Panc1 (cell line): ENCODE measurements around the gene ZC3H12D.

Experiments
- POLR2AphosphoS5 ChIP-seq: IDR thresholded peaks from 2 replicates; pipeline ENCODE4 v1.6.1; 2012; ENCODE audit warnings: mild to moderate bottlenecking, low read depth, low read length, moderate library complexity
- SIN3A ChIP-seq: IDR thresholded peaks from 2 replicates; pipeline ENCODE4 v1.6.1; 2012; ENCODE audit warnings: low read depth, mild to moderate bottlenecking, low read length, moderate library complexity, borderline replicate concordance; ENCODE audit not compliant: insufficient read depth

- TF ChIP-seq POLR2AphosphoS5 (no peak), SIN3A (no peak)
Observed at GRCh38 chr6:149508485-149508884, 23.7 kb upstream of the ZC3H12D start.
